IMR-90 (cell line): ENCODE data around the gene DDX41. TPM values are rescaled to one million over a fixed set of nuclear protein-coding genes. Genes with fewer than 3 reads are reported as not detected.

ENCODE experiments used
- ATAC-seq: fragments of 200-7000 bp; cut with Tn5 transposase; 2 replicates; pipeline ENCODE4 v1.9.1; 2020; ENCODE audit warnings: low read depth, mild to moderate bottlenecking, moderate library complexity
- BruUV-seq: library from RNA; stranded (reverse); fragments of 400-500 nt; replicated peaks from 2 replicates; lab custom pipeline; 2021; lab: Mats Ljungman, UMichigan
- CTCF ChIA-PET: fragments of 300-600 bp; formaldehyde crosslinking; extraction: SDS; loops from one replicate; lab custom pipeline; 2021; ENCODE audit warnings: antibody characterized with exemption; lab: Yijun Ruan, JAX
- POLR2A ChIA-PET: fragments of 300-600 bp; sonication (Branson Sonifier 250); formaldehyde crosslinking; loops from one replicate; lab custom pipeline; 2022; ENCODE audit warnings: antibody characterized with exemption; ENCODE audit not compliant: unreplicated experiment; lab: Charles Lee
- DNase-seq: peaks from one replicate; pipeline ENCODE4 v3.0.0; 2013
- H2AFZ ChIP-seq: replicated peaks from 2 replicates; pipeline ENCODE3; 2013; ENCODE audit warnings: low read length, mild to moderate bottlenecking; ENCODE audit not compliant: poor library complexity
- H2AK5ac ChIP-seq: 2 replicates; pipeline ENCODE4 v1.6.1; 2013; ENCODE audit warnings: low read depth, low read length, inconsistent platforms
- H2AK9ac ChIP-seq: replicated peaks from 2 replicates; pipeline ENCODE3; 2013; ENCODE audit warnings: mild to moderate bottlenecking, low read depth, low read length, moderate library complexity; ENCODE audit not compliant: poor library complexity
- H2BK120ac ChIP-seq: 2 replicates; pipeline ENCODE4 v1.6.1; 2013; ENCODE audit warnings: low read depth, low read length, inconsistent platforms
- H2BK15ac ChIP-seq: 3 replicates; pipeline ENCODE4 v1.6.1; 2013; ENCODE audit warnings: low read depth, low read length, inconsistent platforms
- H2BK20ac ChIP-seq: 2 replicates; pipeline ENCODE4 v1.6.1; 2013; ENCODE audit warnings: low read depth, mild to moderate bottlenecking, inconsistent platforms, low read length, moderate library complexity
- H2BK5ac ChIP-seq: 2 replicates; pipeline ENCODE4 v1.6.1; 2013; ENCODE audit warnings: mild to moderate bottlenecking, low read depth, low read length, inconsistent platforms; ENCODE audit not compliant: poor library complexity, severe bottlenecking
- H3K14ac ChIP-seq: replicated peaks from 2 replicates; pipeline ENCODE4 v1.6.1; 2013; ENCODE audit warnings: low read depth, low read length, inconsistent platforms
- H3K18ac ChIP-seq: 2 replicates; pipeline ENCODE4 v1.6.1; 2013; ENCODE audit warnings: low read depth, low read length, control low read depth
- H3K23ac ChIP-seq: 2 replicates; pipeline ENCODE4 v1.6.1; 2013; ENCODE audit warnings: low read depth, low read length, inconsistent platforms
- H3K27ac ChIP-seq: 2 replicates; pipeline ENCODE4 v1.5.1; 2013; ENCODE audit warnings: mild to moderate bottlenecking, control low read depth, low read length; ENCODE audit not compliant: insufficient read depth
- H3K27me3 ChIP-seq: 2 replicates; pipeline ENCODE4 v1.6.1; 2013; ENCODE audit warnings: low read length; ENCODE audit not compliant: control insufficient read depth, insufficient read depth
- H3K36me3 ChIP-seq: 2 replicates; pipeline ENCODE4 v1.6.1; 2013; ENCODE audit warnings: low read length, mixed read lengths; ENCODE audit not compliant: control insufficient read depth, insufficient read depth
- H3K4ac ChIP-seq: 2 replicates; pipeline ENCODE4 v1.6.1; 2013; ENCODE audit warnings: low read depth, low read length, inconsistent platforms
- H3K4me1 ChIP-seq: 2 replicates; pipeline ENCODE4 v1.6.1; 2013; ENCODE audit warnings: low read length, mixed read lengths; ENCODE audit not compliant: control insufficient read depth, insufficient read depth
- H3K4me2 ChIP-seq: 2 replicates; pipeline ENCODE4 v1.6.1; 2013; ENCODE audit warnings: low read depth, mild to moderate bottlenecking, control low read depth, low read length, moderate library complexity
- H3K4me3 ChIP-seq: 2 replicates; pipeline ENCODE4 v1.5.1; 2013; ENCODE audit warnings: low read depth, mild to moderate bottlenecking, control low read depth, low read length, moderate library complexity; ENCODE audit not compliant: insufficient read depth
- H3K56ac ChIP-seq: 2 replicates; pipeline ENCODE4 v1.6.1; 2013; ENCODE audit warnings: low read length, inconsistent platforms; ENCODE audit not compliant: insufficient read depth; ENCODE audit errors: extremely low read depth
- H3K79me1 ChIP-seq, 2 experiments: 2 replicates each; pipeline ENCODE4 v1.6.1; 2013; ENCODE audit warnings: low read length in 2 of 2, inconsistent platforms in 1 of 2, low read depth in 1 of 2
- H3K9ac ChIP-seq: 2 replicates; pipeline ENCODE4 v1.6.1; 2013; ENCODE audit warnings: low read depth, low read length, control low read depth
- H3K9me1 ChIP-seq: 2 replicates; pipeline ENCODE4 v1.6.1; 2013; ENCODE audit warnings: low read length, inconsistent platforms; ENCODE audit not compliant: insufficient read depth
- H3K9me3 ChIP-seq: 2 replicates; pipeline ENCODE4 v1.6.1; 2013; ENCODE audit warnings: low read length; ENCODE audit not compliant: control insufficient read depth, insufficient read depth
- H4K20me1 ChIP-seq: 2 replicates; pipeline ENCODE4 v1.6.1; 2013; ENCODE audit warnings: low read length, inconsistent platforms; ENCODE audit not compliant: insufficient read depth
- H4K5ac ChIP-seq: 2 replicates; pipeline ENCODE4 v1.6.1; 2013; ENCODE audit warnings: mild to moderate bottlenecking, low read depth, low read length, control low read depth
- H4K8ac ChIP-seq, 2 experiments: 2 replicates each; pipeline ENCODE4 v1.6.1; 2013; ENCODE audit warnings: low read depth in 2 of 2, low read length in 2 of 2, control low read depth in 1 of 2, inconsistent platforms in 1 of 2
- H4K91ac ChIP-seq: 2 replicates; pipeline ENCODE4 v1.6.1; 2013; ENCODE audit warnings: low read depth, low read length, inconsistent platforms; ENCODE audit not compliant: insufficient read depth
- BHLHE40 ChIP-seq: fragments of 150-350 bp; IDR thresholded peaks from 2 replicates; pipeline ENCODE4 v1.6.1; 2016; ENCODE audit warnings: mild to moderate bottlenecking, low read depth, low read length
- CEBPB ChIP-seq: IDR thresholded peaks from 2 replicates; pipeline ENCODE4 v1.6.1; 2012; ENCODE audit warnings: low read depth, low read length, improper control_type of control experiment
- CHD1 ChIP-seq: IDR thresholded peaks from 2 replicates; pipeline ENCODE4 v1.6.1; 2012; ENCODE audit warnings: low read depth, low read length, improper control_type of control experiment
- MAFK ChIP-seq: IDR thresholded peaks from 2 replicates; pipeline ENCODE4 v1.6.1; 2012; ENCODE audit warnings: low read depth, low read length, improper control_type of control experiment
- MAZ ChIP-seq: IDR thresholded peaks from 2 replicates; pipeline ENCODE4 v1.6.1; 2012; ENCODE audit warnings: low read depth, mild to moderate bottlenecking, low read length, improper control_type of control experiment, moderate library complexity, borderline replicate concordance
- MXI1 ChIP-seq: IDR thresholded peaks from 2 replicates; pipeline ENCODE4 v1.6.1; 2012; ENCODE audit warnings: low read depth, mild to moderate bottlenecking, low read length, moderate library complexity, borderline replicate concordance
- NFE2L2 ChIP-seq: fragments of 150-350 bp; IDR thresholded peaks from 2 replicates; pipeline ENCODE4 v1.6.1; 2016; ENCODE audit warnings: low read depth, mild to moderate bottlenecking, low read length
- POLR2A ChIP-seq: IDR thresholded peaks from 2 replicates; pipeline ENCODE4 v1.6.1; 2012; ENCODE audit warnings: mild to moderate bottlenecking, low read depth, low read length
- RFX5 ChIP-seq: IDR thresholded peaks from 2 replicates; pipeline ENCODE4 v1.8.0; 2012; ENCODE audit warnings: low read depth, mild to moderate bottlenecking, low read length, moderate library complexity
- SMC3 ChIP-seq: fragments of 150-350 bp; IDR thresholded peaks from 2 replicates; pipeline ENCODE4 v1.6.1; 2016; ENCODE audit warnings: low read depth, mild to moderate bottlenecking, antibody characterized with exemption, low read length, moderate library complexity
- USF2 ChIP-seq: fragments of 150-350 bp; IDR thresholded peaks from 2 replicates; pipeline ENCODE4 v1.6.1; 2017; ENCODE audit warnings: mild to moderate bottlenecking, antibody characterized with exemption, low read length, low read depth
- WGBS, 2 experiments: methylation state at CpG; one replicate each; pipeline versions ENCODE4 v1.1.5 to v1.1.7; 2013; ENCODE audit warnings: missing lambda C conversion rate in 2 of 2; ENCODE audit not compliant: insufficient read length in 1 of 2; ENCODE audit errors: extremely low coverage in 2 of 2; 5-methylcytosine and 5-hydroxymethylcytosine counted together
- dilution Hi-C: fragments of 300-500 bp; cut with HindIII; formaldehyde crosslinking; loops from one replicate; pipeline ENCODE4 v1.14.3; 2018; ENCODE audit warnings: low sequenced_read_pairs; ENCODE audit not compliant: unreplicated experiment
- in situ Hi-C: fragments of 300-500 bp; cut with MboI; formaldehyde crosslinking; loops from 3 replicates; pipeline ENCODE4 v1.14.3; 2019; ENCODE audit warnings: low sequenced_read_pairs, inconsistent platforms, mixed read lengths
- intact Hi-C: fragments of 100-400 bp; cut with micrococcal nuclease; formaldehyde crosslinking; loops from 2 replicates; pipeline ENCODE4 v1.10.0; 2022
- polyA plus RNA-seq, 3 experiments: library from polyadenylated mRNA; depleted of rRNA; stranded (reverse); fragments of >200 nt; gene quantifications; 2 replicates each; pipeline ENCODE4 v1.2.3, GENCODE V29; 2012; ENCODE audit warnings: low replicate concordance in 1 of 3
- total RNA-seq: library from RNA; depleted of rRNA; stranded (reverse); fragments of >200 nt; gene quantifications from 2 replicates; pipeline ENCODE4 v1.2.3, GENCODE V29; 2012
- TF ChIP-seq, protein P1 (sequence below): conservative IDR thresholded peaks from 2 replicates; pipeline ENCODE4 v1.5.1; 2012; ENCODE audit warnings: mild to moderate bottlenecking, low read depth, low read length, improper control_type of control experiment

The DDX41 gene
- total and polyA plus RNA-seq, 2 of the 4 experiments (the other 2 are of a cell fraction): 130 to 170 TPM

DNA sequence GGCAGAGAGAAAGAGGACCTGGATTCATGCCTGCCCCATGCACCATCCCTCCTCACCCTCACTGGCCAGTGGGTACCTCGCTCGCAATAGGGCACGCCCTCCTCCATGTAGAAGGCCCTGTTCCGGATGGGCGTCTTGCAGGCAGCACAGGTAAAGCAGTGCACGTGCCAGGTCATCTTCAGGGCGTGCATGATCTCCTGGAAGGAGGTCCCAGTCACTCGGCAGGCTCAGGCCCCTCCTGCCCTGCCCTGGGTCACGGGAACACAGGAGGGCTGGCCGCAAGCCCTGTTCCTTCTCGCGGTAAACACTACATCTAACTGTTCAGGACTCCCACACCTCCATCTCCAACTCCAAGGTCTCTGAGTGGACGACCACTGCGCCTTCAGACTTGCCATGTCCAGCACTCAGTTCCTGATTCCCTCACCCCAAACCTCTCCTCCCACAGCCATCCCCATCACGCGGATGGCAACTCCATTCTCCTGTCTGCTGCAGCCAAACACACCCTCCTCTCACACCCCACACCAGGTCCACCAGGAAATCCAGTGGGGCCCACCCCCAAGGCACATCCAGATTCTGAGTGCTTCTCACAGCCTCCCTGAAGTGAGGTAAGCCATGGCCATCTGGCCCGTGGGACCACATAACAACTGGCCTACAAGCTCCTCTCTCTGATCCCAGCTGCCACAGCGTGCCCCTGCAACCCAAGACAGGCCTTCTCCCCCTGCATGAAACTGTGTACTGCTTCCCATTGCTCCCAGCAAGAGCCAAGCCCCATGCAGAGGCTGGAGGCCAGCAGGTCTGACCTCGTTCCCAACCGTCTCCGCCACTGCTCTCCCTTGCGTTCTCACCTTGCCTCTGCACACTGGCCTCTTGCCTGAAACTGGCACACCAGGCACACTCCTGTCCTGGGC is 32.5 kb downstream of the DDX41 start (continued):
- TF ChIP-seq, protein P1, sequence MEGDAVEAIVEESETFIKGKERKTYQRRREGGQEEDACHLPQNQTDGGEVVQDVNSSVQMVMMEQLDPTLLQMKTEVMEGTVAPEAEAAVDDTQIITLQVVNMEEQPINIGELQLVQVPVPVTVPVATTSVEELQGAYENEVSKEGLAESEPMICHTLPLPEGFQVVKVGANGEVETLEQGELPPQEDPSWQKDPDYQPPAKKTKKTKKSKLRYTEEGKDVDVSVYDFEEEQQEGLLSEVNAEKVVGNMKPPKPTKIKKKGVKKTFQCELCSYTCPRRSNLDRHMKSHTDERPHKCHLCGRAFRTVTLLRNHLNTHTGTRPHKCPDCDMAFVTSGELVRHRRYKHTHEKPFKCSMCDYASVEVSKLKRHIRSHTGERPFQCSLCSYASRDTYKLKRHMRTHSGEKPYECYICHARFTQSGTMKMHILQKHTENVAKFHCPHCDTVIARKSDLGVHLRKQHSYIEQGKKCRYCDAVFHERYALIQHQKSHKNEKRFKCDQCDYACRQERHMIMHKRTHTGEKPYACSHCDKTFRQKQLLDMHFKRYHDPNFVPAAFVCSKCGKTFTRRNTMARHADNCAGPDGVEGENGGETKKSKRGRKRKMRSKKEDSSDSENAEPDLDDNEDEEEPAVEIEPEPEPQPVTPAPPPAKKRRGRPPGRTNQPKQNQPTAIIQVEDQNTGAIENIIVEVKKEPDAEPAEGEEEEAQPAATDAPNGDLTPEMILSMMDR: no peak
- TF ChIP-seq BHLHE40: no peak

DNA sequence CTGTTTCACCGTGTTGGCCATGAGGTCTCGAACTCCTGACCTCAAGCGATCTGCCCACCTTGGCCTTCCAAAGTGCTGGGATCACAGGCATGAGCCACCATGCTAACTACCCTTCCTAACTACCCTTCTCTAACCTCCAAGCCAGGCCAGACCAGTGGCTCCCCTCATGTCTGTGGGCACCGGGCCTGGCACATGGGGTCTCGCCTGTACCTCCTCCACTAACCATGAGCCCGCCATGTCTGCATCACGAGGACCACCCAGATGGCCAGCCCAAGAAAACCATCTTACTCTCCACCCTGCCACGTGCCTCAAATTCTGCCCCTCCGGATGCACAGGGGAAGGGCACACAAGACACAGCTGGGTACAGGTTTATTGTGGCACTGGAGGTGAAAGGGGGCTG is 33.7 kb downstream of the DDX41 start:
- no peak overlapping the region for H2BK20ac ChIP-seq
- H3K9me3 ChIP-seq: no peaks in the 10 kb centered on the region
- H4K5ac ChIP-seq: no peak overlapping the region
- peaks cover 37 to 65% of the 10 kb centered on the region in 2 experiments for H3K79me1 ChIP-seq
- no peak overlapping the region for H2BK120ac ChIP-seq
- ATAC-seq (no peak), DNase-seq (no peak)
- peaks cover 72% of the 10 kb centered on the region for H3K36me3 ChIP-seq
- dilution Hi-C loops: no loop called here
- H3K56ac ChIP-seq: no peak overlapping the region
- no TSS peak for BruUV-seq
- H3K27ac ChIP-seq: no peak overlapping the region
- intact Hi-C loops: no loop called here
- H3K14ac ChIP-seq: no peak overlapping the region
- H2AK9ac ChIP-seq: no peak overlapping the region
- H2AFZ ChIP-seq: no peak overlapping the region
- H3K4me1 ChIP-seq: peaks cover 20% of the 10 kb centered on the region
- H4K20me1 ChIP-seq: peaks cover 88% of the 10 kb centered on the region
- H4K91ac ChIP-seq: no peak overlapping the region
- no peak overlapping the region for H2BK15ac ChIP-seq
- in situ Hi-C loops: no loop called here
- H3K9me1 ChIP-seq: peaks cover 21% of the 10 kb centered on the region; the same call in 1 of the 2 replicates
- H2BK5ac ChIP-seq: no peak overlapping the region
- no peak overlapping the region for H3K4ac ChIP-seq
- H3K9ac ChIP-seq: no peak overlapping the region
- ChIA-PET CTCF (no interaction called here), POLR2A (no interaction called here)
- H3K18ac ChIP-seq: no peak overlapping the region
- no peak overlapping the region for H3K4me2 ChIP-seq
- no peak overlapping the region for H4K8ac ChIP-seq
- no peak overlapping the region for H3K4me3 ChIP-seq
- H3K27me3 ChIP-seq: no peaks in the 10 kb centered on the region
- no peak overlapping the region for H2AK5ac ChIP-seq
- no peak overlapping the region for H3K23ac ChIP-seq
- WGBS, 2 experiments: 100% methylated on average over 2 of the region's 9 CpGs; no CpG with 5 or more reads in 1 of the 2 experiments
- TF ChIP-seq MAFK (no peak), SMC3 (no peak), CEBPB (no peak), BHLHE40 (no peak), MXI1 (no peak), CHD1 (no peak), POLR2A (no peak), MAZ (no peak), RFX5 (no peak), NFE2L2 (no peak), USF2 (no peak)
